GM21786 (cell line): Measurements from ENCODE around the gene PASK.
"Not testable (repeated sequence)": the region's sequence is repeated elsewhere in the genome, so short reads cannot be mapped to it uniquely, and the experiment has no call there.

Experiments used
- ATAC-seq: cut with Tn5 transposase; IDR thresholded peaks from one replicate; pipeline ENCODE4 v1.9.1; 2021; ENCODE audit not compliant: unreplicated experiment

PASK gene

DNA sequence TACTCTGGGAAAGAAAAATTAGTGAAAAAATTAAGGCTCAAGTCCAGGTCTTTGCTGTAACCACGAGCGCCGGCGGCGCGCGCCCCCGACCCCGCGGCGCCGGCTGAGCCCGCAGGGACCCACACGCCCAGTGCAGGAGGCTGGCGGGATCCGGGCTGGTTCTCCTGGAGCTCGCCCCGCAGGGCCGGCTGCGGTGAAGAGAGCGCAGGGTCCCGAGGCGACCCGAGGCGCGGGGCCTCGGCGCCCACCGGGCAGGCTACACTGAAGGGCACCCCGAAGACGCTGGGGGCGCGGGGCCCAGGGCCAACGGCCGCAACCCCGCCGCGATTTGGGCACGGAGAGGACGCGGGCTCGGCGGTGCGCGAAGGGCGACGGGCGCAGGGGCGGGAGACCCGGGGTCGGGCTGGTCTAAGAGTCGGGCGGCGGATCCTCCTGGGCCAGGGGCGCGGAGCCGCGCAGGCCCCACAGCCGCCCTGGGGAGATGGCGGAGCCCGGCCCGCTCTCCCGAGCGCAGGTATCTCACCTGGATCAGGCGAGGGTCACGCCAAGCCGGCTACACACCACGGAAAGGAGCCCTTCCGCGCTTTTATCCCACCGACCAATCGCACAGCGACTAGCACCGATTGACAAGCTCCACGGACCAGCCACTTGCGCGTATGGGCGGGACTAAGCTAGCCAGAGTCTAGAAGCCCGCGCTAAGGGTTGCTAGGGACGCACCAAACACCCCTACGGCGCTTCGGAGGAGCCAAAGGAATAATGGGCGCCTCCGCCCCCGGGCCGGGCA is at the start of gene PASK:
PASK (minus strand) TSS at position 582 of the 784 bp plus-strand sequence. CDS start 6,440 bp downstream, outside the sequence.
- peak; percentile 82 for ATAC-seq

DNA sequence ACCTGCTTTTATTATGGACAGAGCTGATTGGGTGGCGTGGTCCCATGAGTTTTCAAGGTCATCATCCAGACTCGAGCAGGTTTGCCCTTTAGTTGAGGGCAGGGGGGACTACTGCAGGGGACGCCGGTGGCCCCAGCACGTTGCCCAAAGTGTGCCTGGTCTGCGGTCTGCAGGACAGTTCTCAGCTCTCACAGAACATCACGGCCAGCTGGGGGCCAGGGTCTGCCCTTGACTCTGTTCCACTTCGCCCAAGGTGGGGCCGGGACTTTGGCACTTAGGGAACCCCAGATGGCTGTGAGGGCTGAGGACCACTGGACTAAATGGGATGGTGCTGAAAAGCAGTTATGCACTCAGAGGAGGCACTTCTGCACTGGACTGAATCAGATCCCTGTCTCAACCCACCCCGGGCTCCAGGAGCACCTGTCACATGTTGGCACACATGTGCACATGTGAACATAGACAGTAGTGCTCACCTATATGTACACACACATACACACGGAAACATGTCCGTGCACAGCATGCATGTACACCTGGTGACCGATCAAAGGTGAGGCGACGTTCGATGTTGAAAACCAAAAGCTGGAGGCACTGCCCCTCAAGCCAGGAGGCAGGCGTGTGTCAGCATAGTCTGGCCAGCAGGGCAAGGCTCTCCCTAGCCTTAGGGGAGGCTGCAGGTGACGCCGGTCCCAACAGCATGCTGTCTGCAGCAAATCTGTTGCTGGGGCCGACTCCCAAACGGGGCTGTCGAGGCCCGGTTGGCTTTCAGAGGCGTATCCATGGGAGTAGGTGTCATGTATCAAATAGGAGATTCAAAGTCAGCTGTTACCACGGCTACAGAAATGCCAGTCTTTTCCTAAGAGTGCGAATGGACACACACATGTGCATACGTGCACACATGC is 49.4 kb upstream of the PASK start:
- ATAC-seq, result no peak

DNA sequence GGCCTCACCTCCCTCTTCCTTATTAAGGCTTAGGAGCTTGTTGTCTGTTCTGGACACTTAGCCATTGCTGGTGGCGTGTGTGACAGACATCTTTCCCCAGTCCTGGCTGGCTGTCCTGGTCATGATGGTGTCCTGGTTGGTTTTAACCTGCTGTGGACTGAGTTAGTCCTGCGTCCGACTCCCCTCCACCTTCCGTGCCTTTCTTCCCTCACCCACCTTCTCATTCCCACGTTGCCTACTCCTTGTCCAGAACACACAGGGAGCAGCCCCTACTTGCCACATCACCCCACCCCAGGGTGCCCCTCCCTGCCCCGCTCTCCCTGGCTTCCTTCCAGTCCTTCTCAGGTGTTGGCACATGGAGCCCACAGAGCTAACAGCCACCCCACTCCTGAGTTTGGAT is 48.7 kb upstream of the PASK start:
- ATAC-seq, result no peak

DNA sequence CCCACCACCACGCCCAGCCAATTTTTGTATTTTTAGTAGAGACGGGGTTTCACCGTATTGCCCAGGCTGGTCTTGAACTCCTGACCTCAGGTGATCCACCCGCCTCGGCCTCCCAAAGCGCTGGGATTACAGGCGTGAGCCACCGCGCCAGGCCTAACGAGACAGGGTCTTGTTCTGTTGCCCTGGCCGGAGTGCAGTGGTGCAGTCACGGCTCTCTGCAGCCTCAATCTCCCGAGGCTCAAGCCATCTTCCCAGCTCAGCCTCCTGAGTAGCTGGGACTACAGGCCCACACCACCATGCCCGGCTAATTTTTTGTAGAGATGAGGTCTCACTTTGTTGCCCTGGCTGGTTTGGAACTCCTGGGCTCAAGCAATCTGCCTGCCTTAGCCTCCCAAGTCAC is 48.0 kb upstream of the PASK start:
- ATAC-seq, result not testable (repeated sequence)

DNA sequence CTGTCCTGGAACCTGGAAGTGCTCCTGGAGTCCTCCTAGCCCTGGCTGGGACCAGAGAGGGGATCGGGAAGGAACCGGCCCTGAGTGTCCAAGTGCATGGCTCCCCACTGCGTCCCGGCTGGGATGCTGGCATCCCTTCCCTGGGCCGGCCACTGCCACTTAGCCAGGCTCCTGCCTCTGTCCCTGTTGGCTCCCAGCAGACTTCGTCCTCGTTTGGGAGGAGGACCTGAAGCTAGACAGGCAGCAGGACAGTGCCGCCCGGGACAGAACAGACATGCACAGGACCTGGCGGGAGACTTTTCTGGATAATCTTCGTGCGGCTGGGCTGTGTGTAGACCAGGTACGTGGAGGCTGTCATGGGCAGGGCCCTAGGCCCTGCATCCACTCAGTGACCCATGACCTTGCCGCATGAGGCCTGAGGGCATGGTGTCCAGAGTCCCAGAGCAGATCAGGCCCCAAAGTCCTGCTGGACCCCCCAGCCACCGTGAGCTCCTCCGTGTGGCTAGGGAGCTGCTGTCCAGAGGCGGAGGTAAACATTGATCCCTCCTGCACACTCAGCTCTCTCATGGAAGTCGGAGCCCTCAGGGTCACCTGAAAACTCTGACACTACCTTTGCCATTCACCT is 46.3 kb upstream of the PASK start:
- ATAC-seq, result no peak

DNA sequence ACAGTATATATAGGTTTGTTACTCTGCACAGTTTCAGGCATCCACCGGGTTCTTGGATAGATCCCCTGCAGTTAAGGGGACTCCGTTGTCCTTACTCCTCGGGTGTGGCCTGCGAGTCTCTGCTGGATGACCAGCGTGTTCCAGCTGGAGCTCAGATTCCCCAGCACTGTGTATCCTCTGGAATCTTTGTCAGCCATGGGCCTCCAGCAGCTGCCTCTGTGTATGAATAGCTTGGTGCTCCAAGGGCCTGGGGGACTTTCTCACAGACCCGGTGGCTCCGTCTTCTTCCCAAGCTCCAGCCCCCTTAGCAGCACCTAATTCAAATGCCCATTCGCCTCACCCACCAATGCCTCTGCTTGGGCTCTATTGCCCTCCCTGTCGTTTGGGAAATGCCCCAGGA is 45.5 kb upstream of the PASK start:
- no peak for ATAC-seq

DNA sequence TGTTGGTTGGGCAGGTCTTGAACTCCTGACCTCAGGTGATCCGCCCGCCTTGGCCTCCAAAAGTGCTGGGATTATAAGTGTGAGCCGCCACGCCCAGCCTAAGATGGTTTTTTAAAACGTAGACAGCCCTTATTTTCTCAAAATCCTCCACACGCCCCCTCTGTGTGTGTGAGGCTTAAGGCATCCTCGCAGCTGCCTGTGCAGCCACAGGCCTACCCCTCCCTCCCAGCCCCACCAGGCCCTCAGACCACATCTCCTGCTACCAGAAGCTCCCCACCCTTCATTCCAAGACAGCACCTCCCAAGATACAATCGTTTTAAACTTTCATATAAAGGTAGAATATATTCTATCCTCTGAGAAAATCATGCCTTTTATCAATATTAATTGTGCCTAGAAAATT is 44.0 kb upstream of the PASK start:
- no peak for ATAC-seq

DNA sequence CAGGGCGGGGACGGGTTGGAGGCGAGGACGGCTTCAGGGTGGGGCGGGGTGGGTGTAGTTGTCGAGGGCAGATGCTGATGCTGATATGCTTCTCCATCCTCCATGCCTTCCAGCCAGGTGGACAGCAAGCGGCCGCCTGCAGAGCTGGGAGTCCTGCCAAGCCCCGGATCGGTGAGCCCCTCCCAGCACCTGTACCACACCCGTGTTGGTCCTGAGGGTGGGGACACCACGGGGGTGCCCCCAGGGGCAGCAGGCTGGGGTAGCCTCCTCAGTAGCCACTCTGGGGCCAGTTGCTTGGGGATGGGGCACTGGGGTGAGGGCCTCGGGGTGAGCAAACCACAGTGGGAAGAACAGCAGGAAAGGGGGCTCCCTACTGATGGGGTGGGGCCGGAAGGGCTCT is 41.8 kb upstream of the PASK start:
- no peak for ATAC-seq

DNA sequence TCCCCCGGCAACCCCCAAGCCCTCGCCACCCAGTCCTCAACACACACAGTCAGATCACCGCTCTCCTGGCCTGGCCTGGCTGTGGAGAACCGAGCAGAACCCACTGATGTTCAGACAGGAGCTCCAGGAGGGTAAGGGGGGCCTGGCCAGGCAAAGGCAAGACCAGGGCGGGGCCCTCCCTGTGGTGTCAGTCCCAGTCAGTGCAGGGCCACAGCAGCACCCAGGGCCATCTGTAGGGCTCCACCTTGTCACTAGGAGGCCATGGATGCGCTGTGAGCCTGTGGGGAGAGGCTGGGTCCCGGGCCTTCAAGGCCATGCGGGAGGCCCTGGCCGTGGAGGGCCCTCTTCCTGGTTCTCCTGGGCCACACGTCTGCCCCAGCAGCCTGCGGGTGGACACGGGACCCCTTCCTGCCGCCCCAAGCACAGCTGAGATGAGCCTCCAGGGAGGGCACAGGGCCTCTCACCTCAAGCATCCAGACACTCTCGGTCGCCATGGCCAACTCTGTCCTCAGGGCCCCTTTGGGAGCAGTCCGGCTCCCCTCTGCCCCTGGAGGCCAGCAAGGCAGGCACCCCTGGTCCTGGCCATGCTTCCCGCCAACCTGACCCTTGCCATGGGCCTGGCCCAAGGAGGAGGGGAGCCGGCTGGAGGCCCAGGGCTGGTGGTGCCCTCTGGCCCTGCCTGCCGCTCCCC is 41.2 kb upstream of the PASK start:
- ATAC-seq, result no peak

DNA sequence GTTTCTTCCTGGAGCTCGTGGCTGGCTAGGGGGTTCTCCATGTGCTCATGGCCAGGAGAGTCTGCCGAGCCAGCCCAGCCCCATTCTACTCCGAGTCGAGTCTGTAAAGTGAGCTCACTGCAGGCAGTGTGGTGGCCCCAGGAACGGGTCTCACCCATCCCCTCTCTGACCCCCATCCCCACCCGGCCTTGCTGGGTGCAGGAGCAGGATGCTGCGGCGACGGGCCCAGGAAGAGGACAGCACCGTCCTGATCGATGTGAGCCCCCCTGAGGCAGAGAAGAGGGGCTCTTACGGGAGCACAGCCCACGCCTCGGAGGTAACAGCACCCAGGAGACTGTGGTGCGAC is 40.6 kb upstream of the PASK start:
- ATAC-seq, result no peak

DNA sequence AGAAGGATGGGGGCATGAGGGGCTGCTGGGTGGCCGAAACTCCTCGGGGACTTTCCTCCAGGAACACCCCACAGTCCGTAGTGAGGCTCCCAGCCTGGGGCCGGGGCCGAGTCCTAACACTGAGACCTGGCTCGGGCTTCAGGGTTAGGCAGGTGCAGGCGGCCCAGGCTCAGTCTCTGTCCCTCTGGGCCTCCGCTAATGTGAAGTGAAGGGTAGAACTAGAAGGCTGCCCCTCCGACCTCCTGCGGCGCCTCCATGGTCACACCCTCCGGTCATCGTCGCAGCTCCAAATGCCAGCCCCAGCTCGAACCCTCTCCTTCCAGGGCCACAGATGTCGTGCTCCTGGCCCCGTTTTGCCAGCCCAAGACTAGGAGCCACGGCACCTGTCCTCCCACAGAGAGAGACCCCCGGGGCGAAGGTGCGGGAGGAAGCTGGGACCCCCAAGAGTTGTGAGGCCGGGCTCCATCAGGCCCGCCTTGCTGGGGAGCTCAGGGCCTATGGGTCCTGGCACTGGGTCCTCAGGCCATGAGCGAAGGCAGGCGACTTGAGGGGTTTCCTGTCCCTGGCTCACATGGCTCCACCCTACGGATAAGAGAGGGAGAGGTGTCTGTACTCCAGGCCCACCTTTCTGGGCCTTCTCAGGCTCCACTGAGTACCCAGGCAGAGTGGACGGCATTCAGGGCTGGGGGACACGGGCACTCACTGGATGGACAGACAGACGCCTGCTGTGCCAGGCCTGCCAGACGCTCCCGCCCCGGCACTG is 40.0 kb upstream of the PASK start:
- ATAC-seq, result no peak

DNA sequence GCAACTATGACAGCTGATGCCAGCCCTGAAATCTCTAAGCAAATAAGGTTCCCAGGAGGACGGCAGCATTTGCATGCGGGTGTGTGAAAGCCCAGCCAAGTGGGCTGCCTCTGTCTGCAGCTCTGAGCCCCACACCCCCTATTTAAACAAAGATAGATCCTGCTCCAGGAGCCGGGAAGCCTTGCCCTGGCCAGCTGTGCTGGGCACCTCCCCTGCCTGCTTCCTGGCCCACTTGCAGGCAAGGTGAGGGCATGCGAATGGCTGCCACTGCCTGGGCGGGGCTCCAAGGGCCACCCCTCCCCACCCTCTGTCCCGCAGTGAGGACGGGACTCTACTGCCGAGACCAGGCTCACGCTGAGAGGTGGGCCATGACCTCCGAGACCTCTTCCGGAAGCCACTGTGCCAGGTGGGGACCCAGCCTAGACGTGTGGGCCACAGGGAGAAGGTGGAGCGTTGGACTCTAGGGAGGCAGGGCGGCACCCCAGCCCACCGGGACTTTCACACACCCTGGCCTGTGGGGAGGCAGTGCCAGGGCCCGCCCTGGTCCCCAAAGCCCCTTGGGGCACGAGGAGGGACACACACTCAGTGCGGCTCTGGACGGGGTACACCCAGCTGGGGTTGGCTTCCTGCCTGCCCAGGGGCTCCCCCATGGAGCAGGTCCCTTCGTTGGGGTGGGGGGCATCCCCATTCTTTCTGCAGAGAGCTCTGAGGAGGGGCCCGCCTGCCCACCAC is 39.3 kb upstream of the PASK start, which contains the start of gene ANO7:
ANO7 (plus strand) TSS at position 317 of the 732 bp plus-strand sequence. CDS start 1,387 bp downstream, outside the sequence.
- ATAC-seq, result no peak

DNA sequence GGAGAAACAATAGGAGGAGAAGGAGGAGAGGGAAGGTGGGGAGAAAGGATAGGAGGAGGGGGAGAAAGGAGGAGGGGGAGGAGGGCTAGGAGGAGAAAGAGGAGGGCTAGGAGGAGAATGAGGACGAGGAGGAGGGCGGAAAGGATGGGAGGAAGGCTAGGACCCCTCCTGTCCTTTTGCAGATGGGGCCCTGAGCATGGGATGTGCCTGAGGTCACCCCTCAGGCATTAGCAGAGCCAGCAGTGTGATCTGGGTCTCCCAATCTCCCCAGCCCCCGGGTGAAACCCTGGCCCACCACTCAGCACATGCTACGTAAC is 38.6 kb upstream of the PASK start:
- no peak for ATAC-seq

DNA sequence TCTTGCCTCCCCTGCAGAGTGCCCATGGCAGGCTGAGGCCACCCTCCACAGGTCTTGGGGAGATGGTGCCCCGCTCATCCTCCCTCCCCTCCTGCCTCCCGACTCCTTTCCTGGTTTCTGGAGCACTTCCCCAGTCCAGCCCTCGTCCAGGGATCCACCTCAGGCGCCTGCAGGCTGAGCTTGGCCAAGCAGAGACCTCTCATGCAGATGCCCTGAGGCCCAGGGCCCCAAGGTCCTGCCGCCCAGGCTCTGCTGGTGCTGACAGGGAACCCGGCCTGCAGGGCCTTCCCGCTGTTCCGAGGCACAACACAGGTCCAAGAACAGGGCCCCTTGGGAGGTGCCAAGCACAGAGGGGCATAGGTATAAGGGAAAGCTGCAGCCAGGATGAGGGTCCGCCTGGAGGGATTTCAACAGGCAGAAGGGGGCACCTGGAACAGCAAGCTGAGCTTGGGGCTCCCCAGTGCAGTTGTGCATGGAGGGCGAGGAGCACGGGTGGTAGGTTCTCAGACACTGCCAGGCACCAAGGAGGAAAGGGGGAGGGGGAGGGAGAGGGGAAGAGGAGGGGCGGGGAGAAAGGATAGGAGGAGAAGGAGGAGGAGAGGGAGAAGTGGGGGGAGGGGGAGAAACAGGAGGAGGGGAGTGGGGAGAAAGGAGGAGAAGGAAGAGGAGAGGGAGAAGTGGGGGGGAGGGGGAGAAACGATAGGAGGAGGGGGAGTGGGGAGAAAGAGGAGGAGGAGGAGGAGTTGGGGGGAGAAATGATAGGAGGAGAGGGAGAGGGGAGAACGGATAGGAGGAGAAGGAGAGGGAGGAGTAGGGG is 38.0 kb upstream of the PASK start:
- ATAC-seq, result no peak

DNA sequence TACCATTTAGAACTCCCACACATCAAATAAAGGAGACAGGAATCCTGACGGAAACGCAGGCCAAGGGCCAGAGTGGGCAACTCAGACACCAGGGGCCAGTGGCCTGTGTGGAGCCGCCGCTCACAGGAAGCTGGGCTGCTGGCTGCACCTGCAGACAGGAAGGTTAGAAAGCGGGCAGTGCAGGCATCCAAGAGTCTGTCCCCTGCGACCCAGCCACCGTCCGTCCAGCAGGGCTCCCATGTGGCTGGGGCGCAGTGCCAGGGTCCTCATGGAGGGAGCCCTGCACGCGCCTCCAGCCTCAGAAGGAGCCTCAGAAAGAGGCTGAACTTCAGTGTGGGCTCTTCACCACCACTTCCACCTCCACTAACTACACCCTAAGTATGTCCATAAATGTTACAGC is 36.7 kb upstream of the PASK start:
- no peak for ATAC-seq

DNA sequence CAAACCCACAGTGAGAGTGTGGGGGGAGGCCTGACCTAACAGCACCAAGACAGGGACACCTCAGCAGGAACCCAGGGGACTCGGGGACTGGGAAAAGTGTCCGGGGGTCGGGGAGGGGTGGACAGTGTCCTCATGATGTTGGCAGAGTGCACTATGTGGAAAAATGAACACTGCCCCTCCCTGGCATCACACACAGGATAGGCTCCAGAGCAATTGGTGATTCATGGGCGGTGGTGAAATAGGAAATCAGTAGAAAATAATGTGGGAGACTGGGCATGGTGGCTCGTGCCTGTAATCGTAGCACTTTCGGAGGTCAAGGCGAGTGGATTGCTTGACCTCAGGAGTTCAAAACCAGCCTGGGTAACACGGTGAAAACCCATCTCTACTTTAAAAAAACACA is 35.6 kb upstream of the PASK start:
- no peak for ATAC-seq

DNA sequence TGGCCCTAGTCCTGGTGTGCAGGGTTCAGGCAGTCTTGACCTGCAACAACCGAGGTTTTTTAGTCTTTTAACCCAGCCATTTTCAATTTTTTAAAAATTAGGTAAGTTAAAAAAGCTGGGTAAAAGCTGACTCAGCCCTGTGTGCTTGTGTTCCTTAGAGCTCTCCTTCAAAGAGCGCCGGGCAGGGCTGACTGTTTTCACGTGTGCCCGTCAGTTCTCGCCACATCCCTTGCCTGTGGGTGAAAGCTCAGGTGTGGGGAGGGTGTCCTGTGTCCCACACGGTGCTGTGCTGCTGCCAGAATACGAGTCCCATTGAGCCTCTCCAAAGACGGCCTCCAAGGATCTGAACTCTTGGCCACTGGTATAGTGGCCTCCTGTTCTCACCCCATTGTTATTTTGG is 33.9 kb upstream of the PASK start:
- ATAC-seq, result no peak

DNA sequence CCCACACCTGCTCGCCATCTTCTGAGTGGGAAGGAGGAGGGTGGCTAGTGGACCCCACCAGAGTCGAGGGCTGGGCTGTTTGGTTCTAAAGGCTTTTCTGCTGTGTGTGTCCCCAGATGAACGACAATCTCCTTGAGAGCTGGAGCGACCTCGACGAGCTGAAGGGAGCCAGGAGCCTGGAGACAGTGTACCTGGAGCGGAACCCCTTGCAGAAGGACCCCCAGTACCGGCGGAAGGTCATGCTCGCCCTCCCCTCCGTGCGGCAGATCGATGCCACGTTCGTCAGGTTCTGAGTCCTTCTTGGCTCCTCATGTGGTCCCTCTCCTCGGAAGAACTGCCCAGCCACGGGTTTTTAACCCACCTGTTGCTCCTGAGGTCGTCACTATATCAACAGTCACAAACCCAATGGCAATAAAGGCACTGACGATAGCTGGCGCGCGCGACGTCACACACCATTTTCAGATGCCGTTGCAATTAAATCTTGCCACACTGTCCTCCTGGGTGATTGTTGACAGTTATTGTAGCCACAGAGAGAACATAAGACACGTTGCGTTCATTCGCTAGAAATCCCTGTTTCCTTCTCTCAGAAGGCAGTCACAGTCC is 33.4 kb upstream of the PASK start:
- ATAC-seq, result no peak

DNA sequence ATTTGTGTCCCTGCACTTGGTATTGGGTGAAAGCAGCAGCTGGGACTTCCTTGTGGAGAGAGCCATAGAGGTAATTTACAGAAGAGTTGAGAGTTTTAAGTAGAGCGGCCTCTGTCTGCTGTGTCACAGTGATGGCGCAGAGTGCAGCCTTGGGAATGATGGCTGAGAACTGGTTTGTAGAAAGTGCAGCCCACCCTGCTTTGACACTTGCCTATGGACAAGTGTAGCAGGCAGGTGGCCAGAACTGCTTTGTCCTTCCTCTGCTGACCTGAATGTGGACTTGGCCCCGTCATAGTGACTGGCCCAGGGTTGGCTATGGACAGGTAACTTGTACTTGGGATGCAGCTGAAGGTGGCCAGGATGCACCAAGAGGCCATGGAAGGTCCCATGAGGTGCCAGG is 32.9 kb upstream of the PASK start:
- no peak for ATAC-seq
